Adipocyte (in vitro differentiated cells): Measurements from ENCODE around the gene UQCRC2.
"Not testable (repeated sequence)": the region's sequence is repeated elsewhere in the genome, so short reads cannot be mapped to it uniquely, and the experiment has no call there.

ENCODE experiments used
- DNase-seq: peaks from one replicate; pipeline ENCODE4 v3.0.0-alpha.2; 2015; ENCODE audit warnings: low read depth
- H3K27me3 ChIP-seq: replicated peaks from 2 replicates; pipeline ENCODE4 v1.7.0; 2013; ENCODE audit warnings: mild to moderate bottlenecking, low read length, moderate library complexity; ENCODE audit not compliant: control insufficient read depth, insufficient read depth
- H3K36me3 ChIP-seq: 2 replicates; pipeline ENCODE4 v1.7.0; 2013; ENCODE audit warnings: low read length, mild to moderate bottlenecking, moderate library complexity; ENCODE audit not compliant: control insufficient read depth, insufficient read depth, severe bottlenecking
- H3K4me1 ChIP-seq: 2 replicates; pipeline ENCODE4 v1.7.0; 2013; ENCODE audit warnings: mild to moderate bottlenecking, low read length, moderate library complexity; ENCODE audit not compliant: control insufficient read depth, insufficient read depth
- H3K4me3 ChIP-seq: 2 replicates; pipeline ENCODE4 v1.7.0; 2013; ENCODE audit warnings: mild to moderate bottlenecking, low read length, moderate library complexity
- H3K9ac ChIP-seq: 2 replicates; pipeline ENCODE4 v1.7.0; 2013; ENCODE audit warnings: mild to moderate bottlenecking, low read length, moderate library complexity
- H3K9me3 ChIP-seq: 2 replicates; pipeline ENCODE4 v1.7.0; 2013; ENCODE audit warnings: mild to moderate bottlenecking, low read length, moderate library complexity; ENCODE audit not compliant: control insufficient read depth

The UQCRC2 gene

GRCh38 chr16:21952793-21953540 lies at the start of gene UQCRC2:
Gene UQCRC2 (plus strand): TSS chr16:21953361. CDS start chr16:21953424, 63 bp downstream.
- peak; percentile 97 for DNase-seq
- H3K4me1 ChIP-seq = peaks cover 25% of the 10 kb centered on the region
- H3K9me3 ChIP-seq = no peaks in the 10 kb centered on the region
- H3K27me3 ChIP-seq = no peaks in the 10 kb centered on the region
- H3K36me3 ChIP-seq = peaks cover 21% of the 10 kb centered on the region
- H3K9ac ChIP-seq = peak within 1 kb of the TSS; percentile 98
- H3K4me3 ChIP-seq = peak within 1 kb of the TSS; percentile 95

DNA sequence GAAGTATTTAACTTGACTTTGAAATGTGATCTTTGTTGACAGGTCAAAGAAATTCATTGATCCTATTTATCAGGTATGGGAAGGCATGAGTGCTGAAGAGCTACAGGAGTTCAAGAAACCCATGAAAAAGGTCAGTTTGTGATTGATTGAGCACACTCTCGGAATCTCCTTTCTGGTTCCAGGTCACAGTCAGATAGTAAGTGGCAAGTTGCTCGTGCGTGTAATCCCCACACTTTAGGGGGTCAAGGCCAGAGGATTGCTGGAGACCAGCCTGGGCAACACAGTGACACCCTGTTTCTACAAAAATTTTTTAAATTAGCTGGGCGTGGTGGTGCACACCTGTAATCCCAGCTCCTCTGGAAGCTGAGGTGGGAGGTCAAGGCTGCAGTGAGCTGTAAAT lies 20.5 kb upstream of the UQCRC2 start:
- not testable (repeated sequence) for H3K4me1 ChIP-seq, H3K9ac ChIP-seq, H3K36me3 ChIP-seq, H3K4me3 ChIP-seq, H3K9me3 ChIP-seq, DNase-seq, H3K27me3 ChIP-seq

GRCh38 chr16:21933316-21933715 lies 19.8 kb upstream of the UQCRC2 start:
- H3K36me3 ChIP-seq, H3K27me3 ChIP-seq, H3K9ac ChIP-seq, H3K4me3 ChIP-seq, DNase-seq, H3K4me1 ChIP-seq, H3K9me3 ChIP-seq: not testable (repeated sequence)

DNA sequence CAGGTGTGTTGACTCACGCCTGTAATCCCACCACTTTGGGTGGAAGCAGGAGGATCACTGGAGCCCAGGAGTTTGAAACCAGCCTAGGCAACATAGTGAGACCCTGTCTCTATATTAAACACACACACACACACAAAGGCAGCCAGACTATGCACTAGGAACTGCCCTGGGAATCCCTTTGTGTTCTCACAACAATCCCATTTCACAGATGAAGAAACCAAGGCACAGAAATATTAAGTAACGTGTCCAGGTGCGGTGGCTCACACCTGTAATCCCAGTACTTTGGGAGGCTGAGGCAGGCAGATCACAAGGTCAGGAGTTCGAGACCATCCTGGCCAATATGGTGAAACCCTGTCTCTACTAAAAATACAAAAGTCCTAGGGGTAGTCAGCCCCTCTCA lies 19.4 kb upstream of the UQCRC2 start:
- not testable (repeated sequence) for DNase-seq, H3K9me3 ChIP-seq, H3K4me1 ChIP-seq, H3K36me3 ChIP-seq, H3K4me3 ChIP-seq, H3K27me3 ChIP-seq, H3K9ac ChIP-seq

DNA sequence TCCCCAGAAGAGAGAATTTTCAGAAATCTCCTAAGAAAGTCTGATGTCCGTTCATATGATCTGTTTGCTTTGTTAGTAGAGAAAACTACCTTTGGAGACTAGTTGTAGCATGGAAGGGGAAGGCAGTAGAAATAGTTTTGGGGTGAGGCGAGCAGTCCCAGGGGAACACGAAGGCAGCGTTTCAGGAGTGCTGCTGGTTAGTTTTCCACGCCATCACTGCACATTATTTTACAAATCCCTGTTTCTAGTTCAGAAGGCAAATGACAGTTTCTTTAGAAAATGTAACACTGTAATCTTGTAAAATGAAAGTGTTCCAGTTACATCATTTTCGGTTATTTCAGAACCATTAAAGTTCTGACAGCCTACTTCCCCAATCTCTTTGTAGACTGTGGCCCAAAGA lies 16.9 kb upstream of the UQCRC2 start:
- H3K9me3 ChIP-seq, H3K4me1 ChIP-seq, H3K36me3 ChIP-seq, DNase-seq, H3K27me3 ChIP-seq, H3K9ac ChIP-seq: not testable (repeated sequence)
- H3K4me3 ChIP-seq = peak overlapping the region; percentile 59

- Histone ChIP-seq H3K4me1 (no peaks in the 10 kb centered on the region), H3K9ac (no peak overlapping the region), H3K27me3 (no peaks in the 10 kb centered on the region), H3K9me3 (no peaks in the 10 kb centered on the region), H3K36me3 (no peaks in the 10 kb centered on the region), H3K4me3 (no peak overlapping the region)
- DNase-seq = no peak
Measured at GRCh38 chr16:21937336-21937829, 15.8 kb upstream of the UQCRC2 start.

DNA sequence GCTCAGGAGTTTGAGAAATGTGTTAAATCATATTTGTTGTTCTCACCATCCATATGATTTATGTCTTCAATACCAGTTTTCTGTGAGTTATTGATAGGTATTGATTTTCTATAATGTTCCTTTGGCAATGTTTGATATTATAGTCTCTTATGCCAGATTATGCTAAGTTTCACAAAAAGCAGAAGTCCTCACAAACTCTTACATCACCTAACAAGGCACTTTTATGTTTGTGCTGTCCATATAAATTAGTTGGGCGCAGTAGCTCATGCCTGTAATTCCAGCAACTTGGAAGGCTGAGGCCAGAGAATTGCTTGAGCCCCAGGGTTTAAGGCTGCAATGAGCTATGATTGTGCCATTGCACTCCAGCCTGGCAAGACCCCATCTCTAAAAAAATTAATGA lies 12.6 kb upstream of the UQCRC2 start:
- DNase-seq = no peak
- no peak overlapping the region for H3K4me3 ChIP-seq
- H3K36me3 ChIP-seq = no peaks in the 10 kb centered on the region
- H3K9ac ChIP-seq = no peak overlapping the region
- no peaks in the 10 kb centered on the region for H3K9me3 ChIP-seq
- no peaks in the 10 kb centered on the region for H3K27me3 ChIP-seq
- no peaks in the 10 kb centered on the region for H3K4me1 ChIP-seq

DNA sequence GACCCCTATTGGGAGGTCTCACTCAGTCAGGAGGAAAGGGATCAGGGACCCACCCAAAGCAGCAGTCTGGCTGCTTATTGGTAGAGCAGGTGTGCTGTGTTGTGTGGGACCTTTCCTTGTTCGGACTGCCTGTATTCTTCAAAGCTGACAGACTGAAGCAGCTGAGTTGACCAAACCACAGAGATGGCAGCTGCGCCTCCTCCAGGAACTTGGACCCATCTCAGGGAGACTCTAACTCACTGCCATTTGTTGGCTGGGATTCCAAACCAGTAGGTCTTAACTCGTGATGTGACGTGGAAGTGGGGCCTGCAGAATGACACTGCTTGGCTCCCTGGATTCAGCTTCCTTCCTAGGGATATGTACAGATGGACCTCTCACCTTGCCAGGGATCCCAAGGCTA lies 9.6 kb upstream of the UQCRC2 start:
- Histone ChIP-seq H3K9me3 (no peaks in the 10 kb centered on the region), H3K9ac (no peak overlapping the region), H3K27me3 (no peaks in the 10 kb centered on the region), H3K36me3 (no peaks in the 10 kb centered on the region), H3K4me3 (no peak overlapping the region), H3K4me1 (no peaks in the 10 kb centered on the region)
- DNase-seq = no peak

GRCh38 chr16:21946889-21947635 lies 6.1 kb upstream of the UQCRC2 start:
- Histone ChIP-seq H3K4me1 (peaks cover 9% of the 10 kb centered on the region), H3K9ac (no peak overlapping the region), H3K27me3 (no peaks in the 10 kb centered on the region), H3K36me3 (no peaks in the 10 kb centered on the region), H3K4me3 (no peak overlapping the region), H3K9me3 (no peaks in the 10 kb centered on the region)
- DNase-seq = no peak

DNA sequence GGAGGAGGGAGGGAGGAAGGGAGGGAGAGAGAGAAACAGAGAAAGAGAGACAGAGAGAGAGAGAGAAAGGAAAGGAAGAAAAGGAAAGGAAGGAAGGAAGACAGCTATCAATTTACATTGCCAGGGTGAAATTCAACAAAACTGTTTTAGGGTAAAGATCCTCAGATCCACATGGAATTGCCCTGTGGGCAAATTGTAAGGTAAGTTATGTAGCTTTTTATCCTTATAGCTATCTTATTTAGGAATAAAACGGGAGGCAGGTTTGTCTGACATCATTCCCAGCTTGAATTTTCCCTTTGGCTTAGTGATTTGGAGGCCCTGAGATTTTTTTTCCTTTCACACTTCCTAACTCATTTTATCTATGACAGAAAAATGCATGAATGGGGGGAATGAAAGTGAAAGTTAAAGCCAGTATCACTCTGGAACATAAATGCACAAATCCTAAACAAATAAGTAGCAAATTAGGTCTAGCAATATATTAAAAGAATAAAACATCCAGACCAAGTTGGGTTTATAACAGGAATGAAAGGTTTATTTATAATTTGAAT lies 3.4 kb upstream of the UQCRC2 start:
- H3K9me3 ChIP-seq = no peaks in the 10 kb centered on the region
- no peaks in the 10 kb centered on the region for H3K27me3 ChIP-seq
- H3K4me3 ChIP-seq = no peak overlapping the region
- no peaks in the 10 kb centered on the region for H3K36me3 ChIP-seq
- H3K4me1 ChIP-seq = peaks cover 18% of the 10 kb centered on the region
- DNase-seq = no peak
- H3K9ac ChIP-seq = no peak overlapping the region

GRCh38 chr16:21950782-21951521 lies 2.2 kb upstream of the UQCRC2 start:
- H3K9me3 ChIP-seq = no peaks in the 10 kb centered on the region
- H3K4me3 ChIP-seq = no peak overlapping the region
- H3K36me3 ChIP-seq = peaks cover 1% of the 10 kb centered on the region
- DNase-seq = peak; percentile 43
- H3K9ac ChIP-seq = no peak overlapping the region
- peaks cover 25% of the 10 kb centered on the region for H3K4me1 ChIP-seq
- H3K27me3 ChIP-seq = no peaks in the 10 kb centered on the region
